DND-41 (cell line): ENCODE measurements around the gene DPY19L1.
"Not testable (repeated sequence)": the region's sequence is repeated elsewhere in the genome, so short reads cannot be mapped to it uniquely, and the experiment has no call there.

Experiments used
- ATAC-seq: fragments of 200-7000 bp; cut with Tn5 transposase; 3 replicates; pipeline ENCODE4 v1.9.1; 2021; ENCODE audit warnings: low read depth; ENCODE audit not compliant: insufficient read depth
- DNase-seq: peaks from one replicate; pipeline ENCODE4 v3.0.0-alpha.2; 2020
- H2AFZ ChIP-seq: 2 replicates; pipeline ENCODE4 v1.6.0; 2012; ENCODE audit warnings: low read depth, low read length
- H3K27ac ChIP-seq: 2 replicates; pipeline ENCODE4 v1.5.1; 2012; ENCODE audit warnings: low read length, inconsistent platforms
- H3K27me3 ChIP-seq: fragments of 200-600 bp; sonication (generic); 2 replicates; pipeline ENCODE4 v1.6.0; 2012; ENCODE audit warnings: low read length, mild to moderate bottlenecking, inconsistent platforms; ENCODE audit not compliant: insufficient read depth, poor library complexity
- H3K36me3 ChIP-seq: 2 replicates; pipeline ENCODE4 v1.5.1; 2012; ENCODE audit warnings: low read length, inconsistent platforms; ENCODE audit not compliant: insufficient read depth
- H3K4me1 ChIP-seq: 2 replicates; pipeline ENCODE4 v1.5.1; 2012; ENCODE audit warnings: mild to moderate bottlenecking, low read length; ENCODE audit not compliant: insufficient read depth
- H3K4me2 ChIP-seq: 2 replicates; pipeline ENCODE4 v1.6.0; 2012; ENCODE audit warnings: mild to moderate bottlenecking, moderate library complexity, low read length, inconsistent platforms; ENCODE audit not compliant: insufficient read depth
- H3K4me3 ChIP-seq, 2 experiments: fragments of 200-600 bp in 1 of 2; shearing (Covaris generic) in 1 of 2; 2 replicates each; pipeline ENCODE4 v1.5.1; 2012 to 2016; ENCODE audit warnings: inconsistent platforms in 2 of 2, low read length in 2 of 2, mild to moderate bottlenecking in 2 of 2, low read depth in 1 of 2, moderate library complexity in 1 of 2
- H3K79me2 ChIP-seq: 2 replicates; pipeline ENCODE4 v1.6.0; 2012; ENCODE audit warnings: low read length, inconsistent platforms; ENCODE audit not compliant: insufficient read depth
- H3K9ac ChIP-seq: 2 replicates; pipeline ENCODE4 v1.6.0; 2012; ENCODE audit warnings: low read depth, mild to moderate bottlenecking, inconsistent platforms, low read length, moderate library complexity
- H3K9me3 ChIP-seq: 2 replicates; pipeline ENCODE4 v1.5.1; 2012; ENCODE audit warnings: low read length, moderate library complexity, mild to moderate bottlenecking, inconsistent platforms; ENCODE audit not compliant: insufficient read depth, severe bottlenecking
- H4K20me1 ChIP-seq: 2 replicates; pipeline ENCODE4 v1.6.0; 2012; ENCODE audit warnings: low read length; ENCODE audit not compliant: insufficient read depth
- CTCF ChIP-seq: IDR thresholded peaks from 2 replicates; pipeline ENCODE4 v1.5.1; 2012; ENCODE audit warnings: borderline replicate concordance, low read length, moderate library complexity, mild to moderate bottlenecking; ENCODE audit not compliant: poor library complexity, severe bottlenecking; ENCODE audit errors: extremely low read depth
- EZH2 ChIP-seq: IDR thresholded peaks from 3 replicates; pipeline ENCODE4 v1.6.1; 2012; ENCODE audit warnings: borderline replicate concordance, low read depth, mild to moderate bottlenecking, moderate library complexity, low read length, inconsistent platforms; ENCODE audit not compliant: severe bottlenecking

The DPY19L1 gene

GRCh38 chr7:34946486-34946885 is 90.8 kb downstream of the DPY19L1 start:
- no peaks in the 10 kb centered on the region for H3K36me3 ChIP-seq

GRCh38 chr7:34945894-34946477 is 91.3 kb downstream of the DPY19L1 start:
- H3K79me2 ChIP-seq, DNase-seq, H3K4me2 ChIP-seq, H3K9me3 ChIP-seq, H3K27ac ChIP-seq, H3K27me3 ChIP-seq, H3K36me3 ChIP-seq, H3K4me1 ChIP-seq, ATAC-seq, H3K4me3 ChIP-seq, H3K9ac ChIP-seq, H4K20me1 ChIP-seq, H2AFZ ChIP-seq: not testable (repeated sequence)

More at GRCh38 chr7:34946486-34946885, 90.8 kb downstream of the DPY19L1 start:
- Histone ChIP-seq H3K79me2 (no peaks in the 10 kb centered on the region), H4K20me1 (no peaks in the 10 kb centered on the region), H3K27me3 (no peaks in the 10 kb centered on the region), H3K4me3 (no peak overlapping the region), H3K27ac (no peak overlapping the region), H3K9me3 (no peaks in the 10 kb centered on the region), H3K4me1 (no peaks in the 10 kb centered on the region), H3K4me2 (no peak overlapping the region), H3K9ac (no peak overlapping the region), H2AFZ (no peak overlapping the region)
- DNase-seq (no peak), ATAC-seq (no peak)
- TF ChIP-seq EZH2 (no peak), CTCF (no peak)

- Histone ChIP-seq H3K4me2 (no peak overlapping the region), H3K9ac (no peak overlapping the region), H3K27me3 (no peaks in the 10 kb centered on the region), H3K27ac (no peak overlapping the region), H2AFZ (no peak overlapping the region), H3K9me3 (no peaks in the 10 kb centered on the region), H3K4me1 (no peaks in the 10 kb centered on the region), H3K36me3 (peaks cover 2% of the 10 kb centered on the region; the same call in 1 of the 2 replicates), H4K20me1 (no peaks in the 10 kb centered on the region), H3K79me2 (no peaks in the 10 kb centered on the region), H3K4me3 (no peak overlapping the region)
- no peak for ATAC-seq
- TF ChIP-seq EZH2 (no peak), CTCF (no peak)
- no peak for DNase-seq
Measured at GRCh38 chr7:34939175-34939574, 98.1 kb downstream of the DPY19L1 start.

GRCh38 chr7:34935735-34936165 is 101.5 kb downstream of the DPY19L1 start:
- not testable (repeated sequence) for ATAC-seq, H3K79me2 ChIP-seq, H3K4me1 ChIP-seq, H3K4me3 ChIP-seq, H3K27me3 ChIP-seq, H3K9ac ChIP-seq, H3K27ac ChIP-seq, H3K9me3 ChIP-seq, H4K20me1 ChIP-seq, DNase-seq, H3K36me3 ChIP-seq, H3K4me2 ChIP-seq, H2AFZ ChIP-seq
